SKM-1 treated with dmso at 0.1 percent for 144 hours (cell line): ENCODE results near the gene GLCE.
"Not testable (repeated sequence)": the region's sequence is repeated elsewhere in the genome, so short reads cannot be mapped to it uniquely, and the experiment has no call there.

ENCODE experiments used
- DNase-seq: peaks from one replicate; lab custom pipeline; 2025; ENCODE audit not compliant: unreplicated experiment; lab: John Stamatoyannopoulos, UW

Gene GLCE

DNA sequence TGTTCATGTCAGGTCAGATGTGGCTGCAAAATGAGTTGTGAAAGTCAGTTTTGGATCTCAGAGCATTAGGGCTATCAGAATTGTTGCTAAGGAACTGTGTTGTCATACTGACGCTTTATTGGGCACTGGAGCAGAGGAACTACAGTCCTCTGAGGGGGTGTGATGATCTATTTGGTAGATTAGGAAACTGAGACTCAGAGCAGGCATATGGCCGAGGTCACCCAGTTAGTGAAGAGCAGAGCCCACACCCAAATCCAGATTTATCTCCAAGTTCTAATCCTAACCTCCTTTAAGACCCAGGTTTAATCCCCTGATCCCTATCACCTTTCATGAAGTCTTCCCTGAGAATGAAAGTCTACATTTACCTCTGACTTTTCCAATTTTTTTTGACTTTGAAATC lies 25.6 kb upstream of the GLCE start:
- no peak for DNase-seq

DNA sequence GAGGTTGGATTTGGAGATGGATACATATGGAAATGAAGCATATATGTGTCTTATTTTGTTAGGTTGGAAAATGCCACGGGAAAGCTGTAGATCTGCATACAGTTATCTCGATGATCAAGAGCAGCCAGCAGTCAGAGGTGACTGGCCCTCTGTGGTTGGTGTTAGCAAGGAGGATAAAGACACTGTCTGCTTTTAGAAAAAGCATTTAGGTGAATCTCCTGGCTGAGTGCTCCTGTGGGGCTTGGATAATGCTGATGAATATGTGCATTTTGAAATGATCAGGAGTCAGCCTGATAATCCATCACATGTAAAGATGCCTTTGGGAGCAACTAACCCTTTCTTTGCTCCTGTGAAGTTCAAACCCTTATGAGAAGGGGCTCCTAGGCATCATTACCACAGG lies 24.9 kb upstream of the GLCE start:
- DNase-seq = no peak

DNA sequence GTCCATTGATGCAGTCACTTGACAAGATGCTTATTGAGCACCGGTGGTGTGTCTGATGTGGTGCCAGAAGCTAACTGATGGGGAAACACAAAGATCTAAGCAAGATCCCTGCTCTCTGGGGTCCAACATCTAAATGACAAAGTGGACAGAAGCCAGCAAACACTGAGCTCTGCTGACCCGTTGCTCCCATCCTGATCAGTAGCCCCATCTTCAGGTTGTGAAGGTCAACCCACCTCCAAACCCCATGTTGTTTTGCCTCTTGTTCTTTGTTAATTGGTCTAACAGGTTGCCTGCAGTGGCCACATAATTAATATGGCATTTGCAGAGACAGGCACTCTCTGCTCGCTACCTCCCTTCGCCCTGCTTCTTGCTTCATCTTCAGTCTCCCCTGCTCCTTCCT lies 21.5 kb upstream of the GLCE start:
- no peak for DNase-seq

DNA sequence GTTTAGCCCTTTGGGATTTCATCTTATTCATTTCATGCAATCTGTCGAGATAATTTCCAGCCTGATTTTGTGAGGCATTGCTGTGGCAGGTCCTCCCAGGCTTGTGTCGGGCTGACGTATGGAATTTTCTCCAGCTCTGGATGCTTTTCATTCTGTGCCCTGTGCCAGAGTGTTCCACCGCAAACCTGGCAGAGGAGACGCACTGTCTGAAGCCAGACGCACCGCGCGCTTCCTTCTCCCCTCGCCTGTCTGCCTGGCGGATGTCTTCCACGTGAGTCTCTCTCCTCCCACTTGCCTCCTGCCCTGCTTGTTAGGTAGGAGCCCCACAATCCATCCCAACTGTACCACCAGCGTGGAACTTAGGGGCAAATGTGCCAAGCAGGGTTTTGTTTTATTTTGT lies 20.1 kb upstream of the GLCE start:
- DNase-seq = no peak

DNA sequence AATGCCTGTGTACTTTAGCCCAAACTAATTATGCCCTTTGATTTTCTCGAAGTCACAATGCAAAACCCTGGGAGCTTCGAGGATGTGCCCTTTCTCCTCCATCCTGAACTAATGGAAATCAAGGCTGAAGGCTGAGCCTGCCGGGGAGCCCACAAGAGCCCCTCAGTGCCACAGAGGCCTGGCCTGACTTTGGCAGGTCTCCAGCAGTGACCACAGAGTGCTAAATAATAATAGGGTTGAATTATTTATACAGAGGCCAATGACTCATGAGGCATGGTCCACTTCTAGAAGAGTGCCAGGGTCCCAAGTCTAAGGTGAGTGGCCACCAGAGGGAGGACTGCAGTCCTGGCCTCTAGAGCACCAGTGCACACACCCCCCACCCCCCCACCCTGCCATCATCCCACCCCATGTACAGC lies 19.1 kb upstream of the GLCE start:
- no peak for DNase-seq

DNA sequence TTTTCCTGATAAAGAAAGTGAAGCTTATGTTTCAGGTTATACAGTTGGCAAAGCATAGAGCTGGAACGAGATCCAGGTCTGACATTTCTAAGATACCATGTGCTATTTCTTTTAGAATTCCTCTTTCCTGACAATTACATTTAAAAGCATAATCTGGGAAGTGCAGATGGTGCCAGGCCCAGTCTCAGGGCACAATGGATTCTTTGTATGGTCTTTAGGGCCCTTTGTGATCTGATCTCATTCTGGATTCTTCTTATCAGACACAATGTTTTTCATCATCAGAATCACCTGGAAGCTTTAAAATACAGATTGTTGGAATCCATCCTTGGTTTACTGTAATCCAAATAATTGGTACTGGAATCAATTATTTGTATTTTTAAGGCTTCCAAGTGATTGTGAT lies 18.6 kb upstream of the GLCE start:
- DNase-seq = no peak

DNA sequence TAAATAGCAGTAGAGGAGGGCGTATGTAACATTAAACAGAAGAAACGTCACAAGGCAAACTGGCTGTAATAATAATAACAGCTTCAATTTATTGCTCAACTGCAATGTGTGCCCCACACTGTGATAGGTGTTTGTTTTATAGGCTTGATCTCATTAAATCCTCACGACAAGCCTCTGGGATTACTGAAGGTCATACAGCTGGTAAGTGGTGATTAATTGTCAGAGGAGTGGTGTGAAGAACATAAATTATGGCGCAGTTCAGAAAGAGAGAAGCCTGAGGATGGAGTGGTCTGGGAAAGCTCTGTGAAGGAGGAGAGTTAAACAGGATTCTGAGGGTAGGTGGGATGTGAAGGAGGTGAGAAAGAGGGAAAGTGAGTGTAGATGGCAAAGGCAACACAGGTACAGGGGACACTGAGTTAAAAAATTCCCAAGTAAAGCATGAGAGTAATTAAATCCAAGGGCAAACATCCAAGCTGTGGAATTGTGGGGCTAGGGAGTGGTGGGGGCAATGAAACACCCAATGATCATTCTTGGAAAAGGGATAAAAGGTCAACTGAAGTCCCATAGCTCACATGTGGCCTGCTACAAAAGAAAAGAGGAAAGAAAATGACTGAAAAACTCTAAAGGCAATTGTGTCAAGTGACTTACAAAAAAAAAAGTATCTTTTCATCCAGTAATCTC lies 16.5 kb upstream of the GLCE start:
- no peak for DNase-seq

DNA sequence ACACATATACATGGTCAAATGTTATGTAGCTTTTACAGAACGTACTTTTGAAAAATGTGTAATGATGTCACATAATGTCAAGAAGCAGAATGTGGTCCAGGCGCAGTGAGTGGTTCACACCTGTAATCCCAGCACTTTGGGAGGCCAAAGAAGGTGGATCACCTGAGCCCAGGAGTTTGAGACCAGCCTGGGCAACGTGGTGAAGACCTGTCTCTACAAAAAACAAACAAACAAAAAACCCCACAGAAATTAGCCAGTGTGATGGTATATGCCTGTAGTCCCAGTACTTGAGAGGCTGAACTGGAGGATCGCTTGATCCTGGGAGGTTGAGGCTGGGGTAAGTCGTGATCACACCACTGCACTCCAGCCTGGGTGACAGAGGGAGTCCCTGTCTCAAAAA lies 15.9 kb upstream of the GLCE start:
- DNase-seq = no peak

DNA sequence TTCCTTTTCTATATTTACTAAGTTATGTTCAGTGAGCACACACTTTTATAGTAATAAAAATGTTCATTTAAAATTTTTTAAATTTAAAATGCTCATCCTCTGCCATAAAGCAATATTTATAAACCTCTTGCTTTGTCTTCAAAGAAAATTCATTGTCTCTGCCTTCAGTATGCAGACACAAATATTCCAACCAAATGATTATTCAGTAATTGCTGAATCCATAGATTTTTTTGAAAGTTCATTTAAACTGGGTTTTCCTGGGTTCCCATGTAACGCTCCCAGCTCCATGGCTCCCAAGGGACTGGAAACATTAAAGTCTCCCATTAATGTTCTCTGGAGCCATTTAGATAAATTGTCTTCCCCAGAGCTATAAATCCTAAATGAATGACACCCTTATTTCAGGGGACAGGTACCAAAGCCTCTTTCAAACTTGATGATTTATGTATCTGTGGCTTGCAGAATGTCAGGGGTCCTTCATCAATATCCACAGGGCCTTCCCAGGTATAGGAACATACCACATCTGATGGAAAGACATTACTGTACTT lies 15.2 kb upstream of the GLCE start:
- no peak for DNase-seq

DNA sequence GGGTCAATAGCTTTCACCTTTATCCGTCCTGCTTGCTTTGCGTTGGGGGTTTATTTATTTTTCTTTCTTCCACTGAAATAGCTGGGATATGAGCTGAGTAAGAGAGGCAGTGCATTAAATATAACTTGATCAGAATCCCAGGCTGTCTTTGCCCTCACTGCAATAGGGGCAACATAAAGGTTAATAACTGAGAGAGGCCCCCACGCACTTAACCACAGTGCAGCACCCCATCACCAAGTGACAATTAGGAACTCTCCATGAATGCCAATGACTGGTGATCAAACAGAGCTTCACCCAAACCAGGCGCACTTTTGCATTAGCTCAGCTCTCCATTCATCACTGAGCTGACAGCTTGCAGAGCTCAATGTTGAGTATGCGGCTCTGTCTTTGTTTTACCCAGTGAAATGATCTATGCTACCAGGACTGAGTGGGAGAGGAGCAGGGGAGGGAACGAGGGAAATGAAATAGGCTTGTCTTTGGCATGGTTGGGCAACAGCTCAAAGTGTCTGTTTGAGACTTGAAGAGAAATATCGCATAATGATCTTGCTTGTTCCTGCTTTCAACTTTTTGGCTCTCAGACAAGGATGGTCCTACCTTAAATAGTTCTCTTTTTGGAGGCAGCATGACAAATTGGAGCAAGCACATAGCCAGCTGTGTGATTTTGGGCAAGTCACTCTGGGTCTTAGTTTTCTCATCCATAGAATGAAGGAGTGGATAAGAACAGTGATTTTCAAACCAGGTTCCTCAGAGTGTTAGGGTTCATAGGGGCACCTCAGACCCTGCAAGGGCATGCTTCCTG lies 14.5 kb upstream of the GLCE start:
- peak; percentile 24 for DNase-seq

DNA sequence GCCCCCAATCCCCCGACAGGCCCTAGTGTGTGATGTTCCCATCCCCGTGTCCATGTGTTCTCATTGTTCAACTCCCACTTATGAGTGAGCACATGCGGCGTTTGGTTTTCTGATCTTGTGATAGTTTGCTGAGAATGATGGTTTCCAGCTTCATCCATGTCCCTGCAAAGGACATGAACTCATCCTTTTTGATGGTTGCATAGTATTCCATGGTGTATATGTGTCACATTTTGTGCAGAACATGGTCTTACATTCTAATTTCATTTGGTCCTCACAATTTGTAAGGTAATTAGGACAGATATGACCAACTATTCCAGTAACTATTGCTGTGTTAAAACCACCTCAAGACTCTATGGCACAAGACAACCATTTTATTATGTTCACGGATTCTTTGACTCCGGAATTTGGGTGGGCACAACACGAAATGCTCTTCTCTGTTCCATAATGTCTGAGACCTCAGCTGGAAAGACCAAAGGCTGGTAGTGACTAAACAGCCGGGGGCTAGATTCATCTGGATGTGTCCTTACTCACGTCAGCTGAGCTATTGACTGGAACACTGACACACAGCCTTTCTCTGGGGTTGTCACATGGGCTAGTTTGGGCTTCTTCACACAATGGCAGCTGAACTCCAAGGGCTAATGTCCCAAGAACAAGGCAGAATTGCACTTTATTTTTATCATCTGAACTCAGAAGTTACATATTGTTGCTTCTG lies 13.6 kb upstream of the GLCE start:
- no peak for DNase-seq

DNA sequence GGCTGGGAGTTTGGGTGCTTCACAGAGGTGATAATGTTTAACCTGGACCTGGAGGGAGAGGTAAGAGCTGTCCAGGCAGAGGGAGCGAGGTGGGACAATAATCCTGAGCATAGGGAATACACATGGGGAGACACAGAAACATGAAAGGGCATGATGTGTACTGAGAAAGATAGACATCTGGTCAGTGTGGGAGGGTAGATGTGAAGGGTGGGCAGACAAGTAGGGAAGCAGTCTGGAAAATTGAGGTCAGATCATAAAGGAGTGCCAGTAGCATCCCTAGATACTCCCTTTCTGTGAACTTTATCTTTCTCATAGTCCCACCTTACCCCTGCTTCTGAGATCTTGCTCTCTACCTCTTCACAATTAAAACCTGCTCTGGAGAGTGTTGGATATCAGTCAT lies 12.0 kb upstream of the GLCE start:
- no peak for DNase-seq

DNA sequence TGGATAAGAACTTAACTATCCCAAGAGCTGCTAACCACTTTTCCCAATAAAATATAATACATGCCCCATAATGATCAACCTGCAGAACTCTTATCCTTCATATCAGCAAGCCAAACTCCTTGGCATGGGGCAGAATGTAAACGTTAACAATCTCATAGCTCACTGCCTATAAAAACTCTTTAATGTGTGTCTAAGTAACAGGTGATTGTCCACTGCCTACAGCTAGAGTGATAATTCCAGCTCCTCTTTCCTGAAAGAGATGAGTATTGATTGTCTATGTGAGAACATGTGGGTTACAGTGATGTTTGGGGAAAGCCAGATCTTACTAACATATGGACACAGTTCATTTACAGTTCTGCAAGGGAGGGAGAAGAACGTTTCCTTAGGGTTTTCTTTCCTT lies 11.3 kb upstream of the GLCE start:
- DNase-seq = no peak

DNA sequence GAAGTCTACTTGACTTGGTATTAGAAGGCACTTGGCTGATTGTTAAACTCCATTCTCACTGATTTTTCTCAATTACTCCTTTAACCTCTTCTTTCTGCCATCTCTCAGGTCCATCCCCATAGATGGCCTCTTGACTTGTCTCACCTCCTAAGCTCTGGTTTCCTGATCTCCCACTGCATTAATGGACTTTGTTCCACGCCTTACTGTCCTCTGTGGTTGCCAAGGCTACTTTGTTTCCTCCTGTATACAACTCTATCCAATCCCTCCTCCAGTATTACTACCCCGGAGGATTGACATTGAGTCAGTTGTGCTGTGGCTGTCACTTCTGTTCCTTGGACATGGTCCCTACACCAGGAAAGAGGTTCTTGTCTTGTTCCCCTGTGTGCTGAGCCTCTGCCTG lies 10.6 kb upstream of the GLCE start:
- DNase-seq = no peak

DNA sequence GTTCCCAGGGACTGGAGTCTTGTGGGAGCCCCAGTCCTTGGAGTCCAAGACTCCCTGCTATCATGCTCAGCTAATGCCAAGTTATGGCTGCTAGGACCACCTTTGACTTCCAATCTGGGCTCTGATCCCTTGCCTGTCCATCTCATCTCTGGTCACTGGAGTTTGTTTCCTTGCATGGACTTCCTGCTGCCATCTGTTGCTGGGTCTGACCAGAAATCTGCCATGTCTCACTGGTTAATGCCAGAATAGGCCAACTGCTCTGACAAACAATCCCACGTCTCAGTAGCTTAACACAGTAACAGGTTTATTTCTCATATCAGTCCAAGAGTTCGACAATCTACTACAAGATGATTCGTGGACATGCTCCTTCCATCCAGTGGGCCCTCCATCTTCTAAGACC lies 10.1 kb upstream of the GLCE start:
- DNase-seq = no peak

DNA sequence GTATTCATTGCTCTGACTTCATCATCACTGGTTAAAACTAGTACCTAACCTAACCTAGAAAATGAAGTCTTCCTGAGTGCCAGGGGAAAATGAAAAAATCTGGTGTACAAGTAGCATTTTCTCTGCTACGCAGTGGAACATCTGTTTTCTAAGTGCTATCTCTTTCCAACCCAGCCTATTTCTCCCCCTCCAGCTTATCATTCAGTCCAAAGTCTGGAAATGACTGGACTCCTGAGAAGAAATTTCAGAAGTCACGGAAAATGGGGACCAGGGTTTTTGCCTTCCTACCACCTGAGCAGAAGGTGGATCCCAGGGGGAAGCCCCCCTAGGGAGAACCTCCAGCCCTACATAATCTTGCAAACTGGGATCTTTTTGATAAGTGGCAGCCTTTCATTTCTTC lies 9.6 kb upstream of the GLCE start:
- DNase-seq = no peak

DNA sequence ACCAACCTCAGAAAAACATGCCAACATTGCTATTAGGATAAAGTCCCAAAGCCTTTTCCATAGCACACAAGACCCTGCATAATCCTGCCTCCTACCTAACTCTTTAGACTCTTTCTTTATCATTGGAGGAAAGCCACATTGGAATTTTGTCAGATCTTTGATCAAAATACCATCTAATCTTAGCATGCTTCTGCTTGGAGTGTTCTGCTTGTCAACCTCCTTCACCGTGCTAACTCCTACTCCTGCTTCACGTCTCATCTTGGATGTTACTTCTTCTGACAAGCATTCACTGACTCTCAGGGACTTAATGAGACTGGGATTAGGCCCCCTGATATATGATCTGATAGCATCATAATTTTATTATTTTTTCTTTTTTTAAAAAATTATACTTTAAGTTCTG lies 7.4 kb upstream of the GLCE start:
- DNase-seq = no peak

DNA sequence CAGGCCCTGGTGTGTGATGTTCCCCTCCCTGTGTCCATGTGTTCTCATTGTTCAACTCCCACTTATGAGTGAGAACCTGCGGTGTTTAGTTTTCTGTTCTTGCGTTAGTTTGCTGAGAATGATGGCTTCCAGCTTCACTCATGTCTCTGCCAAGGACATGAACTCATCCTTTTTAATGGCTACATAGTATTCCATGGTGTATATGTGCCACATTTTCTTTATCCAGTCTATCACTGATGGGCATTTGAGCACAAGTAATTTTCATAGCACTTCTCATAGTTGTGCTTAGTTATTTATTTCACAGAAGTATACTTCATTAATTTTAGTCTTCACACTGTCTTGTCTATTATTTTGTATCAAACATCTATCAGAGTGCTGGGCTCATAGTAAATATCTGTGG lies 6.8 kb upstream of the GLCE start:
- not testable (repeated sequence) for DNase-seq

DNA sequence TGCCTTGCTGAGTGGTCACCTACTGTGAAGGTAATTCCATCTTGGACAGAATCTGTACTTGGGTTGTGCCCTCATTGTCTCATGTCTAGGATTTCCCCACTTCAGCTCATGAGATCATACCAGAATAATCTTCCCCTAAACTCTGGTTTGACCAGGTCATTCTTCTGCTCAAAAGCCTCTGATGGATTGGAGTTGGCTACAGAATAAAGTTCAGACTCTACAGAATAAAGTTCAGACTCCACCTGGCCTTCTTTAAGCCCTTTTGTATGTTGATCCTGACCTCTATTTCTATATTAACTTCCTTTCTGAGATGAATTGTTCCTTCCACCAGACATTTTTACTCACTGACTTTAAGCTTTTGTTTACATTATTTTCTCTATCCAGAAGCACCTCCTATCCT lies 6.4 kb upstream of the GLCE start:
- no peak for DNase-seq

DNA sequence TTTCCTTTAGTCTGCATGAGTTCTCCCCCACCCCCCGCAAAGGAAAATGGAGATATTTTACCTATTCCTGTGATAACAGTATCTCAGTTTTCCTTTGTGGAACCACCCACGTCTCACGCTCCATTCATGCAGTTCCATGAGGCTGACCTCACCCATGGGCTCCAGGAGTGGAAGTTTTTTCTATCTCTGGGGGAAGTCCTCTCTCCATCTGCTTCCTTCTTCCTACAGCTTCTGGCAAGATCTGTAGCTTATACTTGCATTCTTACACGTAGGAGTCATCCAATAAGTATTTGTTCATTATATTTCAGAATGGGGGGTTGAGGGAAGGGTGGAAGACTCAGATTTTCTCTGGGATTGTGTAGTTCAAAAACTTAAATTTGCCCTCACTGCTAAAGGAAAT lies 5.8 kb upstream of the GLCE start:
- no peak for DNase-seq

DNA sequence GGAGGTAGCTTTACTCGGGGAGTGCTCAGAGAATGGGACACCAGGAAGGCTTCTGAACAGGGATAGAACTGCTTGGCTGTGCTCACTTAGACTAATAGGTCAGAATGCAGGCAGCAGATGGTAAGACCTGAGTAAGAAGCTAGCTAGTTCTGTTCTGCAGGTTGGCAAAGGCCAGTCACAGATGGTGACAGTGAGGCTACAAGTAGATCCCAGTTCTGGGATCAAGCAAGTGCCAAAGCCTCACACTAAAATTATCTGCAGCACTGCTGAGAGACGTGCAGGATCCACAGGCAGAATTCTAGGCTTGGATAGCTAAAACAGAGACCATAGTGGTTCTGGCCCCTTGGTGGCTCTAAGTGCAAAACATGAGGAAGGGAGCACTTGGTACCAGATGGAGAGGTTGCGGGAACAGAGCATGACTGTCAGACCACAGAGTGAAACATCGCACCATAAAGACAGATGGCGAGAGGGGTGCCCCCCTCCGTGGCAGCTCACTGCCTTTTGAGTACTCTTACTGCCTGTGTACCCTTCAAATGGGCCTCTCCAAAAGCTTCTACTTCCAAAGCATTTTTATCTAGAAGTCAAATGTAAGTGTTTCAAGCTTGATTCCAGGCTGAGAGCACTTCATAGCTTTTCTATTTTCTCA lies 3.6 kb upstream of the GLCE start:
- DNase-seq = no peak
